Right lobe of liver (tissue), 4 donors: ENCODE measurements around the gene GALNT14.

ENCODE experiments used
- POLR2A ChIP-seq: fragments of 450-650 bp; IDR thresholded peaks from one replicate; pipeline ENCODE4 v1.6.1; 2017; ENCODE audit warnings: antibody characterized with exemption, mild to moderate bottlenecking
- TF ChIP-seq, protein P1 (sequence below), 4 donors: fragments of 200-600 bp in 3 of 4; fragments of 450-650 bp in 1 of 4; IDR thresholded peaks; one replicate each; pipeline versions ENCODE4 v1.5.1 to v1.8.0; 2016 to 2022; ENCODE audit warnings: antibody characterized with exemption in 4 of 4, mild to moderate bottlenecking in 2 of 4
- donor health status: DM: no; HTN: no; CAD: no.
- donor health status: DM: no; HTN: no; CAD: no.
- donor health status: DM: no; HTN: yes; CAD: no.

DNA sequence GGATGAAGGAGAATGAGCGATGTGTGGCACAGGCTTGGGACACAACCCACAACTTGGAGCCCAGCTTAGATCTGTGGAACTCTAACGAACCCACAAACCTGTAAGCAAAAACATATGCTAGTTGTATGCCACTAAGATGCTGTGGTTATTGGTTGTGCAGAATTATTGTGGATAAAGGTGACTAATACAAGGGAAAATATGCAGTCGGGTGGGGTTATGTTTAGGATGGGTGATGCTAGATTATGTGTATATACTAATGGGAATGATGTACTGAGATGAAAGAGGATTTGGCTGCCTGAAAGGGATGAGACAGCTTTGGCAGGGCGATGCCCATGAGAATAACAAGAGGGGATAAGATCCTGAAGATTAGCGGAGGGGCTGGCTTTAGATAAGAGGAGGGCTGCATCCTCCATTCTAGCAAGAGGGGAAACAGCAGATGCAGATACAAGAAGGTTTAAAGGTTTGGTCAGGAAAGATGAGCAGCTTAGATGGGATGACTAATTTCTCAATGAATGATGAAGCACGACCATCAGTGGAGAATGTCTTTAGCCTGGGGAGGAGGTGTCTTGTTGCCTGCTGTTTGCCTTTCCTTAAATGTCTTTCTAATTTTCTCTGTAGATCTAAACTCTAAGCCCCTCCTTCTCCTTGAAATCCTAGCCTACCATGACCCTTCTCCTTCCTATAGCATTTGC lies 49.6 kb downstream of the GALNT14 start:
- TF ChIP-seq, protein P1, sequence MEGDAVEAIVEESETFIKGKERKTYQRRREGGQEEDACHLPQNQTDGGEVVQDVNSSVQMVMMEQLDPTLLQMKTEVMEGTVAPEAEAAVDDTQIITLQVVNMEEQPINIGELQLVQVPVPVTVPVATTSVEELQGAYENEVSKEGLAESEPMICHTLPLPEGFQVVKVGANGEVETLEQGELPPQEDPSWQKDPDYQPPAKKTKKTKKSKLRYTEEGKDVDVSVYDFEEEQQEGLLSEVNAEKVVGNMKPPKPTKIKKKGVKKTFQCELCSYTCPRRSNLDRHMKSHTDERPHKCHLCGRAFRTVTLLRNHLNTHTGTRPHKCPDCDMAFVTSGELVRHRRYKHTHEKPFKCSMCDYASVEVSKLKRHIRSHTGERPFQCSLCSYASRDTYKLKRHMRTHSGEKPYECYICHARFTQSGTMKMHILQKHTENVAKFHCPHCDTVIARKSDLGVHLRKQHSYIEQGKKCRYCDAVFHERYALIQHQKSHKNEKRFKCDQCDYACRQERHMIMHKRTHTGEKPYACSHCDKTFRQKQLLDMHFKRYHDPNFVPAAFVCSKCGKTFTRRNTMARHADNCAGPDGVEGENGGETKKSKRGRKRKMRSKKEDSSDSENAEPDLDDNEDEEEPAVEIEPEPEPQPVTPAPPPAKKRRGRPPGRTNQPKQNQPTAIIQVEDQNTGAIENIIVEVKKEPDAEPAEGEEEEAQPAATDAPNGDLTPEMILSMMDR (IDR thresholded peaks at IDR 0.05) = no peak
- no peak for TF ChIP-seq POLR2A
